NK-92 (cell line): ENCODE data around the gene MYOCOS.

Experiments
- DNase-seq: peaks from one replicate; lab custom pipeline; 2025; ENCODE audit not compliant: unreplicated experiment; lab: John Stamatoyannopoulos, UW

Gene MYOCOS

DNA sequence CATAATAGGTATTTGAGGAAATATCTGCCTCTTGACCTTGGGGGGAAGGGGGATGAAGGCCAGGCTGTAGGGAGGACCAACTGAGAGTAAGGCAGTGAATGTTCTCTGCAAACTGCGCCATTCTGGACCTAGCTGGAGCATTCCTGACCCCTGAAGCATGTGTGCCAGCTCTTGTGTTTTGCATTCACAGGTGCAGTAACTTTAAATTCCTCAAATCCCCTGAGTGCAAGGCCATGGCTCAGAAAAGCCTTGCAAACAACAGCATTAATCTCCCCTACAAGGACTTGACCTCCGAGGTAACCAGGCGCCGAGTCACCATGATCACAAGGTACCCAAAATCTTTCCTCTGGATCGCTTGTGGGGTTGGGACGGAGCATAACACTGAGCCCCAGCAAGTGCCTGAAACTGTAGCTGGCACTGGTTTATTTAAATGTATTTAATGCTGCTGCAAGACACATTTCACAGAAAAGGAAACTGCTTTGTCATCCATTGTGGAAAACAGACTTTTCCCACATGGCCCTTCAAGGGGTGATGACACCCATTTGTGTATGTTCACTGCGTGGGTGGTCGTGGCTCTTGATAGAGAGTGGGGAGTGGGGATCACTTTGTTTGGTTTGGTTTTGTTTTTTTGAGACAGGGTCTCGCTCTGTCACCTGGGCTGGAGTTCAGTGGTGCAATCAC, 1.7 kb downstream of the MYOCOS start:
- no peak for DNase-seq

DNA sequence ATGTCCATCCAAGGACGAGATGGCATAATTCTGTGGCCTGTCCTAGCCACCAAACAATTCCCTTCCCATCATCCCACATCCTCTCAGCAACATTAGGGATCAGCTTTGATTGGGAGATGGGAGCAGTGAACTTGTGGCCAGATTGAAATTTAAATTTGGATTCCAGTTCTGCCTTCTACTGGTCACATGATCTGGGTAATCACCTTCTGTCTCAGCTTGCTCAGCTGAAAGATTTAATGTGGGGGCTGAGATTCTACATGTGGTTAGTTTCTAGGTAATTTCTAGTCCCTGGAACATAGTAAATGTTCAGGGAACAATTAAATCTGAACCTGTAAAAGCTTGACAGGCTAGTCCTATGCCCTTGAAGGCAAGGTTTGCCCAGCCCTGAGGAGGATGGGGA, 3.2 kb downstream of the MYOCOS start:
- no peak for DNase-seq

DNA sequence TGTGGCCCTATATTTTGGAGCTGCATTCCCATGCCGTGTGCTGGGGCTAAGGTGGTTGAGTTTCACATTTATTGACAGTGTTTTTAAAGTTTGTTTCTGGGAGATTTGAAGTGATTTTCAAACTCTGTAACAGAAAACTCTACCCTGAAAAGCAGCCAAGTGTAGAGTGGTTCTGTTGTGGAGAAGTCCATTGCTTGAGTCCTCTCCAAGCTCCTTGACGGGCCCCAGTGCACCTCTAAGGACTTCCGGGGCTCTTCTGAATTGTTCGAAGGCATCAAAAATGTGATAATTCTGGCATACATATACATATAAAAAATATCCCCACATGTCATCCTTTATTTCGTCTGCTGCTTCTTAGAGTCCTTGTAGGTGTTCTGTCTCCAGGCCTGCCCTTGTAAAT, 5.0 kb downstream of the MYOCOS start:
- no peak for DNase-seq

DNA sequence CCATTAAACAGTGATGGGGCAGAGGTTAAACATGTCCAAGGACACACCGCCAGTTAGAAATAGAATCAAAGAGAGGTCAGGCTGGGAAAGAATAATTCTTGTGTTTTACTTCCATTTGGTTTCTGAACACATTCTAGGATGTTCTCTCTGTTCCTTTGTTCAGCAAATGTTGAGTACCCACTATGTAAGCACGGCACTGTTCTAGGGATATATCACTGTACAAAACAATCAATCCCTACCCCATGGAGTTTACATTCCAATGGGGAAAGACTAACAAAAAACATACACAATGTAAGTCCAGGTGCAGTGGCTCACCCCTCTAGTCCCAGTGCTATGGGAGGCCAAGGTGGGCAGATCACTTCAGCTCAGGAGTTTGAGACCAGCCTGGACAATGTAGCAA, 6.2 kb downstream of the MYOCOS start:
- no peak for DNase-seq

DNA sequence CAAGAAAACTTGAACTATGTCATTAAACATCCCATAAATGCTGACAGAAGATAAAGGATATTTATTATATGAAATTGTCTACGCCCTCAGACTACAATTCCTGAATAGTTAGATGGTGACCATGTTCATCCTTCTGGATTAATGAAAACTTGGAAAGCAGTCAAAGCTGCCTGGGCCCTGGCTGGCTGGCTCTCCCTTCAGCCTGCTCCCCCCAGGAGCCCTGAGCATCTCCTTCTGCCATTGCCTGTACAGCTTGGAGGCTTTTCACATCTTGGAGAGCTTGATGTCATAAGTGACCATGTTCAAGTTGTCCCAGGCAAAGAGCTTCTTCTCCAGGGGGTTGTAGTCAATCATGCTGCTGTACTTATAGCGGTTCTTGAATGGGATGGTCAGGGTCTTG, 13.6 kb downstream of the MYOCOS start:
- no peak for DNase-seq

DNA sequence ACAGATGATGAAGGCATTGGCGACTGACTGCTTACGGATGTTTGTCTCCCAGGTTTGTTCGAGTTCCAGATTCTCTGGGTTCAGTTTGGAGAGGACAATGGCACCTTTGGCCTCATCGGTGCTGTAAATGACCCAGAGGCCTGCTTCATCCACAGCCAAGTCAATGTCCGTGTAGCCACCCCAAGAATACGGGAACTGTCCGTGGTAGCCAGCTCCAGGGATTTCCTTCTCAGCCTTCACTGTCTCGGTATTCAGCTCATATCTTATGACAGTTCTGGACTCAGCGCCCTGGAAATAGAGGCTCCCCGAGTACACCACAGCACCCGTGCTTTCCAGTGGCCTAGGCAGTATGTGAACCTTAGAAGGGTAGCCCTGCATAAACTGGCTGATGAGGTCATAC, 14.1 kb downstream of the MYOCOS start:
- no peak for DNase-seq

DNA sequence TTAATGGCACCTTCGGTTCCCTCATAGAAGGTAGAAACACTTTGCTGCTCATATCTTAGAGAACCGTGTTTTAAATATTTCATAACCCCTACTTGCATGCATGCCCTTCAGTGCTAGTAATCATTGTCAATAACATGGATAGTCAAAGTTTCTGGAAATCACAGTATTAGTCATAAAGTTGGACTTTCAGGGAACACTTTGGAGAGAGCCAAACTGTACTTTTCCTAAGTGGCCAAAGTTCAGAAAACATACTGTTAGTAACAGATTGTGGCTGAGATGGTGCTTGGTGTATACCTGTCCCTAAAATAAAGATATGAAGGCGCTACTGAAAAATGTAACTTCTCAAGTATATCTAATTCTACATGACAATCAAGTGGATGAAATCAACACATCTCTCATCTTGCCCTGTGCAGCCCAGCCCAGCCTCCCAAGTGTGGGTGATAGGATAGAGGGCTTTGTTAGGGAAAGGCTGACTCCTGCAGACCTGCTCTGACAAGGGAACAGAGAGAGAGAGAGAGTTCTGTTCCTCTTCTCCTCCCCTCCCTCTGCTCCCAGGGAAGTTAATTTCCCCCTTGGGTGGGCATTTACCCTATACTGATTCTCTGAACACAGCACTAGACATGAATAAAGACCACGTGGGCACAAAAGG, 16.0 kb downstream of the MYOCOS start:
- no peak for DNase-seq

DNA sequence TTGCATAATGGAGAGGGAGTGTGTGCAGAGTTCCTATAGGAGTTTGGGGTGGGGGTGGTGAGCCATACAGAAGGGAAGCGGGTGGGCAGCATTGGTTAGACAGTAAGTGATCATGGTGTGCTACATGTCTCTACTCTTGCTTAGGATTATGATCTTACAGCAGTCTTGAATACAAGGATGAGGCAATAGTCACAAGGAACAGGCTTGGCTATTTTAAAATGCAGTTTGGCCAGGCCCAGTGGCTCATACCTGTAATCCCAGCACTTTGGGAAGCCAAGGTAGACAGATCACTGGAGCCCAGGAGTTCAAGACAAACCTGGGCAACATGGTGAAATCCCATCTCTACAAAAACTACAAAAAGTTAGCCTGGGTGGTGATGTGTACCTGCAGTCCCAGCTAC, 18.2 kb downstream of the MYOCOS start:
- DNase-seq = no peak

DNA sequence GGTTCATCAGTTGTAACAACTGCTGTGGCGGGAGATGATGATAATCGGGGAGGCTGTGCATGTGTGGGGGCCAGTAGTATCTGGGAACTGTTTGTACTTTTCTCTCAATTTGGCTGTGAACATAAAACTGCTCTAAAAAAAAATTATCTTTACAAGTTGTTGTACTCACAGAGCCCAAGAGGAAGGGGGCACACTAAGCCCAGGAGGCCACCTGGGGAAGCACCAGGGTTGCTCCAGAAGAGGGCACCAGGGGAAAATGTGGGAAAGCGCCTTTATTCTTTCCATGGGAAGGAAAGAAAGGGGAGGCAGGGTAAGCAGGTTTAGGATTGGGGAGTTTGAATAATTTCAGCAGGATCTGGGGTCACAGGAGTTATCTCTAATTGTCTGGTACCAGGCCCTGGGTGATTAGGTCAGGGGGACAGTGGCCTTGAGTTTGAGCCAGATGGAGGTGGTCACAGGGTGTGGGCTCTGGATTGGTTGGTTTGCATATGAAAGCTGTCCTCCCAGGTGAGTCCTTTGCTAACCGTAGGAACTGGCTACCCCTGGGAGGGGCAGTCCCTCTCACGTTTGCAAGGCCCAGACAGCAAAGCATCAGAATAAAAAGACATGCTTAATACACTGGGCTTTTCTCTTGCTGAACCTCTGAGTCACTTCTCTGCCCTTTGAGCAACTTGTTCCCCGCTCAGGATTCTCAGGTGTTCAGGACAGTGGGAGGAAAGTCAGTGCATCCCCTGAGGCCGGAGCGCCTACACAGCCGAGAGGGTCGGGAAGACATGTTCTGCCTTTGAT, 19.2 kb downstream of the MYOCOS start:
- DNase-seq = no peak

DNA sequence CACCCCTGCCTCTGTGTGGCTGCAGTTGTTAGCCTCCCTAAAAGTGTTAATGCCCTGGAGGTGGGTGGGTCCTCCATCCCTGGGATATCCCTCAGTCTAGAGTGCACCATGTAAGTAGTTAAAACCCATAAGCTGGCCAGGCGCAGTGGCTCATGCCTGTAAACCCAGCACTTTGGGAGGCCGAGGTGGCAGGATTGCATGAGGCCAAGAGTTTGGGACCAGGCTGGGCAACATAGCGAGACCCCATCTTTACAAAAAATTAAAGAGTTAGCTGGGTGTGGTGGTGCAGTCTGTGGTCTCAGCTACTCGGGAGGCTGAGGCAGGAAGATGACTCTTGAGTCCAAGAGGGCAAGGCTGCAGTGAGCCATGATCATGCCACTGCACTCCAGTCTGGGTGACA, 20.2 kb downstream of the MYOCOS start:
- DNase-seq = no peak

DNA sequence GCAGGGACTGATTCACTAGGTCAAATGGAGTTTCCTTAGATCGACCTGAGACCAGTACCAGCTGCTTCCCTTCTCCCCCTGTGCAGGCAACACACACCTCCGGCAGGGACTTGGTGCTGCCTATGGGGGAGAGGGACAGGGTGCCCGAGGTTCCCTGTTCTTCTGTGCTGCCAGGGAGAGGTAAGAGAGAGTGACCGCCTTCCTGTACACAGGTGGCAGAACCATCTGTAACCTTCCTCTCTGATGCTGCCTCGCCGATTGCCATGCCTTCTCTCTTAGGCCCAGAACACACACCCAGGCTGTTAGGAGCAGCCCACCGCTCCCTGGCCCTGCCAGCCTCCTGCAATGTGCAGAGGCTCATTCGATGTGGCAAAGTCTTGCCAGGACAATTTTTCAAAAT, 21.1 kb downstream of the MYOCOS start:
- no peak for DNase-seq

DNA sequence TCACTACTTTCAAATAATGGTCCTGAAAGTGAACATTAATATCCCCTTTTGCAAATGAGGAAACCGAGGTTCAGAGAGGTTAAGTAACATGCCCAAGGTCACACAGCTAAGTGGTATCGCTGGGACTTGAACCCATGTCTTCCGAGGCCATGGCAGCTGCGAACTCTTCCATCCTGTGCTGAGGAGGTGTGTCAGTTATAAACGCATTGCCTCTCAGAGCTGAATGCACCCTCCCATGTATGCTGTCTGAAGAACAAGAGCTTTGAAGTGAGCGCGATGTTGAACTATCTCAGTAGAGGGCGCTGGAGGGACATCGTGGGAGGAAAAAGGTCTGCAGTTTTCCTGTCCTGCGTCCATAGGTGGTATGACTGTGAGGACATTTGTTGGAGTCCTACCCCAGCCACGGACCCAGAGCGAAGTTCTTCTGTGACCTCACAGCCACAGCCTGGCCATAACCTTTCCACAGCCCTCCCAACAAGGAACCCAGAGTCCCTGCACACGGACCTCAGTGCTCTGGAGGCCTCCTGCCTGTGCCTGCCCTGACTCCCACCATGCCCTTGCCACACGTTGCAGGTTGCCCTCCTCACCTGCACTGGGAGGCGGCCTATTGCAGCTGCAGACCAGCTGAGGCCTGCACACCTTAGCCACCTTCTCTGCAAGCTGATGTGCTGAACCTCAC, 22.9 kb downstream of the MYOCOS start:
- no peak for DNase-seq

DNA sequence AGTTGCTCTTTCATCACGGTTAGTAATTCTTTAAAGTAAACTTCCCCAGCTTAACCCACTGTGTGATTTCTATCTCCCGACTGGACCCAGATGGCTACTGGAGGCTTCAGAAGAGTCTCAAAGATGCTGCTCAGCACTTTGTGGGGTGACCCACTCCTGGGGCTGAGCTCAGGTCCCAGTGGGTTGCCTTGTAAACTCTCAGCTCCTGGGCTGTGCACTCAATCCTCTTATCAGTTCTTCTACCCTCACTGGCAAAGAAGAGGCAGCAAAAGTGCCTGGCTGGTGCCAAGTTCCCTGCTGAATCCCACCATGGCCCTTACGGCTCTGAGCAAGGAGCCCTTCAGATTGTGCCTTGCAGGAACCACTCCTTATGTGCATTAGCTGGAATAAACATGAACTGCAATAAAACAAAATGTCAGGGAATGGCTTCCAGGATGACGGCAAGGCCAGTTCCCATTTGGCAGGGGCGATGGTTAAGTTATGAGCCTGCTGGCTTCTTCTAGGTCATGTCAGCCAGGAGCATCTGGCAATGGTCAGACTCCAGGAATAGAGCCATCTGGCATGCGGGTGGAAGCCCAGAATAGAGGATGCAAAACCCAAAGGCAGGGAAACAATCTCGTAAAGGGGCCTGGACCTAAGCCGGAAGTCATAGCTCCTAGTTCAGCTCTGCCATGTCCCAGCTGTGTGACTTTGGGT, 23.7 kb downstream of the MYOCOS start:
- DNase-seq = no peak

DNA sequence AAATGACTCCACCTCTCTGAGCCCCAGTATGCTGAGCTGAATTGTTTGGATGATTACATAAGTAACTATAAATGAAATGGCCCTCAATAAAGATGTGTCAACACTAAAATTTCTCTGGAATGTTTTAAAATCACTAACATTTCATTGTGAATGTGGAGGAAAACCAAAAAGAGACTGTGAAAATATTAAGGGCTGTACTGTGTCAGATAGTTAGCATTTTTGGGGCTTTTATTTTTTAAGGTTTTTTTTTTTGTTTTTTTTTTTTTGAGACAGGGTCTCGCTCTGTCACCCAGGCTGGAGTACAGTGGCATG, 24.2 kb downstream of the MYOCOS start:
- DNase-seq = no peak

DNA sequence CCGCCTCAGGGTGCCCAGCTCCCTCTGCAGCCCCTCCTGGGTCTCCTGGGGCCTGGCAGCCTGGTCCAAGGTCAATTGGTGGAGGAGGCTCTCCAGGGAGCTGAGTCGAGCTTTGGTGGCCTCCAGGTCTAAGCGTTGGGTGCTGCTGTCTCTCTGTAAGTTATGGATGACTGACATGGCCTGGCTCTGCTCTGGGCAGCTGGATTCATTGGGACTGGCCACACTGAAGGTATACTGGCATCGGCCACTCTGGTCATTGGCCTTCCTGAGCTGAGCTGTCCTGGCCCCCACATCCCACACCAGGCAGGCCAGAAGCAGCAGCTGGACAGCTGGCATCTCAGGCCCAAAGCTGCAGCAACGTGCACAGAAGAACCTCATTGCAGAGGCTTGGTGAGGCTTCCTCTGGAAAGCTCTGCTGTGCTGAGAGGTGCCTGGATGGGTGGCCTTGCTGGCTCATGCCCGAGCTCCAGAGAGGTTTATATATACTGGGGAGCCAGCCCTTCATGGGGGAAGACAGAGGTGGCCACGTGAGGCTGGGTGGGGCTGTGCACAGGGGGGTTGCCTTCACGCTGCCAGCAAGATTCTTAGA, 30.3 kb downstream of the MYOCOS start, which contains the start of gene MYOC:
Gene MYOC, minus strand, starts transcription at position 455 of the 589 bp plus-strand sequence. Its CDS starts 77 bp downstream, at position 378.
- DNase-seq = no peak

DNA sequence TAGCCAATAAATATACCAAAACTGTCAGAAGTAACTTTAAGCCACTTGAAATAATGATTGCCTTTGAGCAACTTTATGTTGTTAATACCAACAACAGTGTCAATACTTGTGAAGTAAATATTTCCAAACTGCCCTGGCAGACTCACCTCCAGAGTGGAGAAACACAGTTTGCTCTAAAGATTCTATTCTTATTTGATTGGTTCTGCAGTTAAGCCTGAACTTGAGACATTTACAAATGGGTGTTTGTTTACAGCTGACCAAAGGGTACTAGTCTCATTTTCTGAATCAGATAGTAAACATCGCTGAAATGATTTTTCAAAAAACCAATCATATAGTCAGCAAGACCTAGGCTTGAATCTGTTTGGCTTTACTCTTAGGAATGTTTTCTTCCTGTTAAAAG, 31.8 kb downstream of the MYOCOS start:
- DNase-seq = no peak

DNA sequence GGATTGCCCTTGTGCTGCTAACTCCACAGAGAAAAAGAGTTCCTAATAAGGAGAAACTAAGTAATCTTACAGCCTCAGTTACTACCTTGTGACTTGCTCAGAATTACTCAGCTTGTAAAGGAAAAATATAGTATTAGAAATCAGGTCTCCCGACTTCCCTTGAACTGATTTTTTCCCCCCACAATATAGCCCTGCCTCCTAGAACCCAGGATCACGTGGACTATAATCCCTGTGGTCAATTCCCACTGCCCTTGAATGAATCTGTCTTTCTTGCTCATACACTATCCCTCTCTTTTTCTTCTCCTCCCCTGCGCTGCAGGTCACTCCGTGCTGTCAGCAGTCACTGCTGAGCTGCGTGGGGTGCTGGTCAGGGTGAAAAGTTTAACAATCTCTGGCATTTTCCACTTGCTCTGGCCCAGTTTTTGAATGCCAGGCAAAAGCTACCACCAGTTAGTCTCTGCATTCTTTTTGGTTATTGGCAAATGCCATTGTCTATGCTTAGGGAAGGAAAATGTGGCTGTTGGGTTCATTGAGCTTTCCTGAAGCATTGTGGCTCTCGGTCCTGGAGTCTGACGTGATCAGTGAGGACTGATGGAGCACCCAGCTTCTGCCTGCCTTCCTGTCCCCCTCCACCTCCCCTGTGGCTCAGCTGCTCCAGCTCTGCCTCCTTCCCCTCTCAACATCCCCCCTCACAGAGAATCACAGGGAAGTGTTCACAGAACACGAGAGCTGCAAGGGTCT, 32.3 kb downstream of the MYOCOS start:
- no peak for DNase-seq

DNA sequence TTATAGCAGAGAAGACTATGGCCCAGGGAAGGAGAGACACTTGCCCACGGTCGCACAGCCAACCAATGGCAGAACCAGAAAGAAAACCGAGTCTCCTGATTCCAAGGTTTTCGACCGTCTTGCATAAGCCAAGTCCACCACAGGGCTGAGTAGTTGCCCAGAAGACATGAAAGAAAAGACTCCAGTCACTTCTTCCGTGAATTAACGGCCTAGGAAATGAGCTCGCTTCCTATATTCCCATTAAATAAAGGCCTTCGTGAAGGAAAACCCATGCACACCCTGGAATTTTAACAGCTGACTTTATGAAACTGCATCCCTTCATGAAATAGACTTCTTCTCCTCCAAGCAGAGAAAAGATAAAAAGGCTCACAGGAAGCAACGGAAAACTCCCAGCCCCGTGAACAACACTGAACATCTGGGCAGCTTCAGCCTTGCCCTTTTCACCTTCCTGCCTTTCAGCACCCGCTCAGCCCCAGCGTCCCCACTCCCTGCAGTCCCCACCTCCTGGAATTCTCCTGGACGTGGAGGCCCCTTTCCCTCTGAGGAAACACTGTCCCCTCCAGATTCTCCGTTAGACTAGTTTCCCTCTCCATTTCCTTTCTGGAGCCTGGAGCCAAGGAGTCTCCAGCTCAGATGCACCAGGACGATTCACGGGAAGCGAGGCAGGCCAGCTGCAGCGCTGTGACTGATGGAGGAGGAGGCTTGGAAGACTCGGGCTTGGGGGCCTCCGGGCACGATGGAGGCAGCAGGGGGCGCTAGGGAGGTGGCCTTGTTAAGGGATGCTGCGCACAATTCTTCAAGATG, 33.1 kb downstream of the MYOCOS start:
- no peak for DNase-seq

DNA sequence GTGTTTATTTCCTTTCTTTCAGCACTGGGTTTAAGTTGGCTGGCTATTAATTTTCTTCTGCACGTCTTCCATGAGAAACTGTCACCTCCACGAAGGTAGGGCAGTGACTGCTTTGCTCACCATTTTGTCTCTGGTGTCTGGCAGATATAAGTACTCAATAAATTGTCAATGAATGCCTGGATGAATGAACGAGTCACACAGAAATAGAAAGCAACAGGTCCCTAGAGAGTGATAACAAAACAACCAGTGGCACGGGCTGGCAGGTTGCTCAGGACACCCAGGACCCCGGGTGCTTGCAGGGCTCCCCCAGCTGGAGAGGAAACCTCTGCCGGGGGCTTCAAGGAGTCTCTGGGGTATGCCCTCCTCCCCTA, 33.7 kb downstream of the MYOCOS start:
- no peak for DNase-seq
